CD14-positive monocyte (primary cell): ENCODE data around the gene NEGR1. TPM values are rescaled to one million over a fixed set of nuclear protein-coding genes. Genes with fewer than 3 reads are reported as not detected.

Experiments used
- DNase-seq, 3 donors: peaks; one replicate each; pipeline ENCODE4 v3.0.0-alpha.2; 2011 to 2022
- H2AFZ ChIP-seq: 2 replicates; pipeline ENCODE4 v1.6.0; 2012; ENCODE audit warnings: mild to moderate bottlenecking, low read depth, low read length, inconsistent platforms; ENCODE audit not compliant: insufficient read depth, poor library complexity, severe bottlenecking
- H3K27ac ChIP-seq, 2 donors: 1 replicate in 1 of 2; 2 replicates in 1 of 2; pipeline ENCODE4 v1.5.1; 2012 to 2013; ENCODE audit warnings: low read length in 2 of 2, control low read depth in 1 of 2, inconsistent platforms in 1 of 2, low read depth in 1 of 2, mild to moderate bottlenecking in 1 of 2
- H3K27me3 ChIP-seq, 2 donors: one replicate each; pipeline versions ENCODE4 v1.6.0 to v1.6.1; 2011 to 2013; ENCODE audit warnings: low read length in 2 of 2; ENCODE audit not compliant: control insufficient read depth in 2 of 2, insufficient read depth in 2 of 2
- H3K36me3 ChIP-seq, 2 donors: replicated peaks in 1 of 2; 1 replicate in 1 of 2; 2 replicates in 1 of 2; pipeline versions ENCODE4 v1.5.1 to v1.6.1; 2012 to 2013; ENCODE audit warnings: low read length in 2 of 2, control low read depth in 1 of 2, inconsistent platforms in 1 of 2, mild to moderate bottlenecking in 1 of 2; ENCODE audit not compliant: insufficient read depth in 2 of 2, control insufficient read depth in 1 of 2
- H3K4me1 ChIP-seq, 2 donors: 1 replicate in 1 of 2; 2 replicates in 1 of 2; pipeline versions ENCODE4 v1.5.1 to v1.6.1; 2012 to 2013; ENCODE audit warnings: low read length in 2 of 2, control low read depth in 1 of 2, inconsistent platforms in 1 of 2, mild to moderate bottlenecking in 1 of 2, moderate library complexity in 1 of 2; ENCODE audit not compliant: insufficient read depth in 2 of 2, control insufficient read depth in 1 of 2
- H3K4me2 ChIP-seq: replicated peaks from 2 replicates; pipeline ENCODE3; 2012; ENCODE audit warnings: low read length, moderate library complexity, mild to moderate bottlenecking; ENCODE audit not compliant: poor library complexity, severe bottlenecking; ENCODE audit errors: extremely low read depth
- H3K4me3 ChIP-seq, 3 experiments: fragments of 200-600 bp in 1 of 3; sonication (generic) in 1 of 3; replicated peaks in 1 of 3; 1 replicate in 2 of 3; 2 replicates in 1 of 3; pipeline ENCODE4 v1.5.1; 2011 to 2013; ENCODE audit warnings: low read length in 3 of 3, mild to moderate bottlenecking in 3 of 3, control low read depth in 2 of 3, low read depth in 2 of 3, inconsistent platforms in 1 of 3, moderate library complexity in 1 of 3
- H3K79me2 ChIP-seq: 2 replicates; pipeline ENCODE4 v1.6.0; 2012; ENCODE audit warnings: mild to moderate bottlenecking, control low read depth, inconsistent platforms, low read length, moderate library complexity; ENCODE audit not compliant: insufficient read depth
- H3K9ac ChIP-seq: 2 replicates; pipeline ENCODE4 v1.6.0; 2017; ENCODE audit warnings: low read length, mild to moderate bottlenecking; ENCODE audit not compliant: insufficient read depth, poor library complexity, severe bottlenecking
- H3K9me3 ChIP-seq, 2 donors: replicated peaks in 1 of 2; 1 replicate in 1 of 2; 2 replicates in 1 of 2; pipeline versions ENCODE4 v1.5.1 to v1.6.1; 2012 to 2013; ENCODE audit warnings: low read length in 2 of 2, control low read depth in 1 of 2; ENCODE audit not compliant: control insufficient read depth in 1 of 2, insufficient read depth in 1 of 2
- H4K20me1 ChIP-seq: 2 replicates; pipeline ENCODE4 v1.6.0; 2012; ENCODE audit warnings: mild to moderate bottlenecking, low read length, control low read depth, moderate library complexity; ENCODE audit not compliant: insufficient read depth
- H3K27ac Mint-ChIP-seq, 7 donors: one replicate each; pipeline ENCODE4 v1.8.0; 2020; ENCODE audit warnings: mild to moderate bottlenecking in 7 of 7, mixed read lengths in 7 of 7, moderate library complexity in 6 of 7, inconsistent platforms in 2 of 7
- H3K27me3 Mint-ChIP-seq, 3 donors: one replicate each; pipeline ENCODE4 v1.8.0; 2021 to 2022; ENCODE audit warnings: low read depth in 3 of 3, mild to moderate bottlenecking in 3 of 3, mixed read lengths in 3 of 3, moderate library complexity in 3 of 3, inconsistent platforms in 1 of 3
- H3K36me3 Mint-ChIP-seq, 2 donors: one replicate each; pipeline ENCODE4 v1.8.0; 2020; ENCODE audit warnings: mixed read lengths in 2 of 2, inconsistent platforms in 1 of 2, mild to moderate bottlenecking in 1 of 2
- H3K4me1 Mint-ChIP-seq: one replicate; pipeline ENCODE4 v1.8.0; 2020; ENCODE audit warnings: mild to moderate bottlenecking, mixed read lengths
- H3K4me3 Mint-ChIP-seq, 2 donors: one replicate each; pipeline ENCODE4 v1.8.0; 2020; ENCODE audit warnings: mild to moderate bottlenecking in 2 of 2, mixed read lengths in 2 of 2, moderate library complexity in 1 of 2
- H3K9me3 Mint-ChIP-seq, 7 donors: one replicate each; pipeline ENCODE4 v1.8.0; 2020 to 2022; ENCODE audit warnings: mixed read lengths in 7 of 7, mild to moderate bottlenecking in 6 of 7, moderate library complexity in 6 of 7, inconsistent platforms in 2 of 7
- WGBS: methylation state at CpG from one replicate; pipeline ENCODE4 v1.1.5; 2013; ENCODE audit warnings: missing lambda C conversion rate; ENCODE audit not compliant: insufficient coverage; 5-methylcytosine and 5-hydroxymethylcytosine counted together
- intact Hi-C, 2 donors: fragments of 100-400 bp; cut with micrococcal nuclease; formaldehyde crosslinking; loops; one replicate each; pipeline versions ENCODE4 v1.15.0 to v1.15.1; 2023
- polyA minus RNA-seq: library from RNA; depleted of rRNA, polyadenylated mRNA; stranded (reverse); fragments of >200 nt; gene quantifications from 2 replicates; pipeline ENCODE4 v1.2.3, GENCODE V29; 2012
- polyA plus RNA-seq, 3 donors: library from polyadenylated mRNA; depleted of rRNA in 1 of 3; unstranded in 2 of 3; stranded (reverse) in 1 of 3; fragments of 300-500 nt in 2 of 3; fragments of >200 nt in 1 of 3; fragmentation: Illumina TruSeq in 2 of 3; gene quantifications; 1 replicate in 2 of 3; 2 replicates in 1 of 3; pipeline ENCODE4 v1.2.3, GENCODE V29; 2012 to 2021
- total RNA-seq, 12 experiments: library from RNA in 1 of 12; stranded (reverse) in 1 of 12; fragments of 120-200 nt in 1 of 12; gene quantifications; one replicate each; pipeline ENCODE4 v1.2.4 and lab custom pipeline; 2013 to 2026; ENCODE audit warnings: mixed read lengths in 6 of 12, inconsistent platforms in 1 of 12
- TF ChIP-seq, protein P1 (sequence below): fragments of 200-600 bp; IDR thresholded peaks from one replicate; pipeline ENCODE4 v1.8.0; 2022; ENCODE audit warnings: antibody characterized with exemption, mild to moderate bottlenecking

The NEGR1 gene
- 0.21 TPM for total RNA-seq (2013)
- under 1 TPM; 0.03 to 0.15 (median 0.13) TPM for polyA plus RNA-seq
- polyA minus RNA-seq, result under 0.01 and 0.08 TPM in 2 replicates
- total RNA-seq (lab: John Stamatoyannopoulos, UW), result 0.34 to 8.4 (median 2.4) reads per million in 11 experiments

DNA sequence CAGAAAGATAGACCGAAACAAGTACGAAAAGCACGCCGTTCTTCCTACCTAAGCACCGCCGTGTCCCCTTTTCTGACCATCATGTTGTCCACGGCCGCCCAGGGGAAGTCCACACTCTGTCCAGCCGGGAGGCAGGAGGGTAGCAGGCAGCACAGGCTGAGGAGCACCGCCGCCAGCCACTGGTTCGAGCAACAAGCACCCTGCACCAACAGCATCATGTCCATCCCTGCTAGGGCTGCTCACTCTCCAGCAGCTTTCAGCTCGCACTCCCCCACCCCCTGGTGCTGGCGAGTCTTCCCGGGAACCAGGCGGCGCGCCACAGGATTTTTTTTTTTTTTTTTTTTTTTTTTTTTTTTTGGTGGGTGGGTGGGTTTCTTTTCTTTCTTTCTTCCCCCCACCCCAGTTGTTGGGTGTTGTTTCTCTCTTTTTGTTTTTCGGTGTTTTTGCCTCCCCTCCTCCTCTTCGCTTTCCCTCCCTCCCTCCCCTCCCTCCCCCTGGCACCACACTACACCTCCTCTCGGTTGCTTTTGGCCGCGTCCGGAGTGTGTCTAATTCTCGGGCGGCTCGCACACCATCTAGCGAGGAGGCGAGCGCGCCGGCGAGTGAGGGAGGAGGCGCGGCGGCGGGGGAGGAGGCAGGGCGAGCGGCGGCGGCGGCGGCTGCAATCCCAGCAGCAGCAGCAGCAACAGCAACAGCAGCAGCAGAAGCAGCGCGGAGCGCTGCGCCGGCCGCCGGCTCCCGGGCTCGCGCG, at the start of gene NEGR1:
NEGR1 (minus strand) TSS at position 269 of the 751 bp plus-strand sequence.
- no peaks in the 10 kb centered on the region for H3K27me3 ChIP-seq
- no peaks in the 10 kb centered on the region for H3K27me3 Mint-ChIP-seq
- H3K27ac ChIP-seq, result peak within 1 kb of the TSS; percentile 72 to 92
- H3K4me3 Mint-ChIP-seq, result no peak within 1 kb of the TSS
- peak; percentile 65 to 79 (median 74) for DNase-seq
- H3K79me2 ChIP-seq, result peaks cover 2% of the 10 kb centered on the region
- H3K27ac Mint-ChIP-seq, result peak within 1 kb of the TSS in 6 of 7 donors; percentile 48 to 93 (median 78)
- peaks cover 0 to 2% (median 0%) of the 10 kb centered on the region in 7 donors for H3K9me3 Mint-ChIP-seq
- H3K4me2 ChIP-seq, result peak within 1 kb of the TSS; percentile 98
- H3K36me3 ChIP-seq, result no peaks in the 10 kb centered on the region
- H2AFZ ChIP-seq, result peak within 1 kb of the TSS; percentile 87
- H3K9ac ChIP-seq, result peak within 1 kb of the TSS; percentile 86
- no peaks in the 10 kb centered on the region for H3K9me3 ChIP-seq
- H3K4me1 Mint-ChIP-seq, result peaks cover 20% of the 10 kb centered on the region
- intact Hi-C loops, result no loop called here
- peak within 1 kb of the TSS; percentile 65 to 95 (median 90) for H3K4me3 ChIP-seq
- TF ChIP-seq, protein P1, sequence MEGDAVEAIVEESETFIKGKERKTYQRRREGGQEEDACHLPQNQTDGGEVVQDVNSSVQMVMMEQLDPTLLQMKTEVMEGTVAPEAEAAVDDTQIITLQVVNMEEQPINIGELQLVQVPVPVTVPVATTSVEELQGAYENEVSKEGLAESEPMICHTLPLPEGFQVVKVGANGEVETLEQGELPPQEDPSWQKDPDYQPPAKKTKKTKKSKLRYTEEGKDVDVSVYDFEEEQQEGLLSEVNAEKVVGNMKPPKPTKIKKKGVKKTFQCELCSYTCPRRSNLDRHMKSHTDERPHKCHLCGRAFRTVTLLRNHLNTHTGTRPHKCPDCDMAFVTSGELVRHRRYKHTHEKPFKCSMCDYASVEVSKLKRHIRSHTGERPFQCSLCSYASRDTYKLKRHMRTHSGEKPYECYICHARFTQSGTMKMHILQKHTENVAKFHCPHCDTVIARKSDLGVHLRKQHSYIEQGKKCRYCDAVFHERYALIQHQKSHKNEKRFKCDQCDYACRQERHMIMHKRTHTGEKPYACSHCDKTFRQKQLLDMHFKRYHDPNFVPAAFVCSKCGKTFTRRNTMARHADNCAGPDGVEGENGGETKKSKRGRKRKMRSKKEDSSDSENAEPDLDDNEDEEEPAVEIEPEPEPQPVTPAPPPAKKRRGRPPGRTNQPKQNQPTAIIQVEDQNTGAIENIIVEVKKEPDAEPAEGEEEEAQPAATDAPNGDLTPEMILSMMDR, result no peak
- no peaks in the 10 kb centered on the region for H4K20me1 ChIP-seq
- peaks cover 24 to 35% of the 10 kb centered on the region in 2 donors for H3K4me1 ChIP-seq
- under 1% methylated on average over 37 of the region's 54 CpGs for WGBS
- H3K36me3 Mint-ChIP-seq, result no peaks in the 10 kb centered on the region

DNA sequence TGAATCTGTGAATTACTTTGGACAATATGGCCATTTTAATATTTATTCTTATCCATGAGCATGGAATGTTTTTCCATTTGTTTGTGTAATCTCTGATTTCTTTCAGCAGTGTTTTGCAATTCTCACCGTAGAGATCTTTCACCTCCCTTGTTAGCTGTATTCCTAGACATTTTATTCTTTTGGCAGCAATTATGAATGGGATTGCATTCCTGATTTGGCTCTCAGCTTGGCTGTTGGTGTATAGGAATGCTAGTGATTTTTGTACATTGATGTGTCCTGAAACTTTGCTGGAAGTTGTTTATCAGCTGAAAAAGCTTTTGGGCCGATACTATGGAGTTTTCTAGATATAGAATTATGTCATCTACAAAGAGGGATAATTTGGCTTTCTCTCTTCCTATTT, 44.2 kb upstream of the NEGR1 start:
- Mint-ChIP-seq H3K36me3 (no peaks in the 10 kb centered on the region), H3K4me1 (peaks cover 12% of the 10 kb centered on the region), H3K27ac (no peak overlapping the region), H3K9me3 (peaks cover 0 to 2% (median 0%) of the 10 kb centered on the region in 7 donors), H3K4me3 (no peak overlapping the region), H3K27me3 (no peaks in the 10 kb centered on the region)
- Histone ChIP-seq H4K20me1 (no peaks in the 10 kb centered on the region), H3K4me2 (no peak overlapping the region), H3K9ac (no peak overlapping the region), H3K36me3 (no peaks in the 10 kb centered on the region), H3K4me3 (no peak overlapping the region), H3K9me3 (no peaks in the 10 kb centered on the region), H3K4me1 (no peaks in the 10 kb centered on the region), H3K27ac (no peak overlapping the region), H3K79me2 (no peaks in the 10 kb centered on the region), H2AFZ (no peak overlapping the region), H3K27me3 (no peaks in the 10 kb centered on the region)
- no peak for DNase-seq
- TF ChIP-seq, protein P1, result no peak
- intact Hi-C loops, result no loop called here
- no CpG with 5 or more reads among the region's 2 CpGs for WGBS
